T-helper 17 cell (primary cell): ENCODE results near the gene TXNDC9. TPM values are rescaled to one million over a fixed set of nuclear protein-coding genes. Genes with fewer than 3 reads are reported as not detected.
"Not testable (repeated sequence)": the region's sequence is repeated elsewhere in the genome, so short reads cannot be mapped to it uniquely, and the experiment has no call there.

Source experiments
- ATAC-seq: fragments of 150-1000 bp; cut with Tn5 transposase; 2 replicates; pipeline ENCODE4 v1.10.0; 2021; ENCODE audit warnings: mild to moderate bottlenecking, moderate library complexity
- DNase-seq, 3 donors: peaks; one replicate each; pipeline versions ENCODE4 v3.0.0 to v3.0.0-alpha.2; 2020 to 2021
- H3K9me3 ChIP-seq: one replicate; pipeline ENCODE4 v1.7.0; 2013; ENCODE audit warnings: low read length, mild to moderate bottlenecking; ENCODE audit not compliant: control insufficient read depth, poor library complexity, severe bottlenecking
- H3K27ac Mint-ChIP-seq: one replicate; pipeline ENCODE4 v1.8.0; 2022; ENCODE audit warnings: mild to moderate bottlenecking, moderate library complexity, mixed read lengths
- H3K27me3 Mint-ChIP-seq: one replicate; pipeline ENCODE4 v1.8.0; 2022; ENCODE audit warnings: mixed read lengths
- H3K36me3 Mint-ChIP-seq: one replicate; pipeline ENCODE4 v1.8.0; 2022; ENCODE audit warnings: low read depth, mixed read lengths
- H3K4me1 Mint-ChIP-seq: one replicate; pipeline ENCODE4 v1.8.0; 2022; ENCODE audit warnings: mild to moderate bottlenecking, mixed read lengths
- H3K4me3 Mint-ChIP-seq: one replicate; pipeline ENCODE4 v1.8.0; 2022; ENCODE audit warnings: mild to moderate bottlenecking, moderate library complexity, mixed read lengths
- total RNA-seq, 4 donors: library from RNA in 2 of 4; stranded (reverse) in 2 of 4; gene quantifications; one replicate each; pipeline ENCODE4 v1.2.3 and lab custom pipeline; 2022 to 2026

The TXNDC9 gene
- total RNA-seq, 2 donors from 2014 or later: 9.0 to 10.1 TPM

DNA sequence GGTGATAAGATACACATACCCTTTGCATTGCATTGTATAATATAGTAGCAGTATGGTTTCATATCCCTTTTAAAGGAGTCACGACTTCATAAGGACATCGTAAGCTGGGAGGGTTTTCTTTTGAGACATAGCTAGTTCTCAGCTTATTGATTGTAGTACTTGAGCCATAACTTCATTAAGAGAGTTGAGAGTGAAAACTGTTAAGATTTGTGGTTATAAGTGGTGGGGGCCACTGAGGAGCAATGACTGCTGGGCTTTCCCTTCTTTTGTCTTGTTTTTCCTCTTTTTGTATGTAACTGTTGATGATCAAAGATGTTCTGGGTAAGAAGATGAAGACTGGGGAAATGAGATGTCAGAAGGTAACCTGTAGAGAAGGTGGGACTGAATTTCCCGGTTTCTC, 12.0 kb upstream of the TXNDC9 start:
- Mint-ChIP-seq H3K4me3 (no peak overlapping the region), H3K27ac (peak overlapping the region; percentile 83), H3K36me3 (peaks cover 2% of the 10 kb centered on the region), H3K27me3 (no peaks in the 10 kb centered on the region), H3K4me1 (peaks cover 47% of the 10 kb centered on the region)
- ATAC-seq (peak; percentile 66), DNase-seq (no peak)
- no peaks in the 10 kb centered on the region for H3K9me3 ChIP-seq

GRCh38 chr2:99346218-99346617, 10.1 kb upstream of the TXNDC9 start:
- Mint-ChIP-seq H3K4me1 (peaks cover 48% of the 10 kb centered on the region), H3K27me3 (no peaks in the 10 kb centered on the region), H3K27ac (no peak overlapping the region), H3K4me3 (no peak overlapping the region), H3K36me3 (peaks cover 2% of the 10 kb centered on the region)
- H3K9me3 ChIP-seq: no peaks in the 10 kb centered on the region
- DNase-seq (no peak), ATAC-seq (no peak)

DNA sequence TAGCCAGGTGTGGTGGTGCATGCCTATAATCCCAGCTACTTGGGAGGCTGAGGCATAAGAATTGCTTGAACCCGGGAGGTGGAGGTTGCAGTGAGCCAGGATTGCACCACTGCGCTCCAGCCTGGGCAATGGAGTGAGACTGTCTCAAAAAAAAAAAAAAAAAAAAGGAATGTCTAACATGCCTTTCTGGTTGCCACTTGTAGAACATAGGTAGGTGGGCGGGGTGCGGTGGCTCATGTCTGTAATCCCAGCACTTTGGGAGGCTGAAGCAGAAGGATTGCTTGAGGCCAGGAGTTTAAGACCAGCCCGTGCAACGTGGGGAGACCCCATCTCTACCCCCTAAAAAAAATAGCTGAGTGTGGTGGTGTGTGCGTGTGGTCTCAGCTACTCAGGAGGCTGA, 9.3 kb upstream of the TXNDC9 start:
- not testable (repeated sequence) for ATAC-seq, H3K27me3 Mint-ChIP-seq, H3K9me3 ChIP-seq, H3K36me3 Mint-ChIP-seq, DNase-seq, H3K4me3 Mint-ChIP-seq
- H3K4me1 Mint-ChIP-seq: peaks cover 45% of the 10 kb centered on the region
- H3K27ac Mint-ChIP-seq: peak overlapping the region; percentile 72

DNA sequence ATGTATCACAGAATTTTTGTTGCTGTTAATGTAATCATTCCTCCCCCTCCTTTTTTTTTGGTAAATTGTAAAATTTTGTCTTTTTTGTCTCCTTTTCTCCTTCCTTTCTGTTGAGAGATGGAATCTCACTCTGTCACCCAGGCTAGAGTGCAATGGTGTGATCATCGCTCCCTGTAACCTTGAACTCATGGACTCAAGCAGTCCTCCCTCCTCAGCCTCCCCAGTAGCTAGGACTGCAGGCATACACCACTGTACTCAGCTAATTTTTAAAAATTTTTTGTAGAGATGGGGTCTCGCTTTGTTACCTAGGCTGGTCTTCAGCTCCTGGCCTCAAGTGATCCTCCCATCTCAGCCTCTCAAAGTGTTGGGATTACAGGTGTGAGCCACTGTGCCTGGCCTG, 6.4 kb upstream of the TXNDC9 start:
- no peak for ATAC-seq
- Mint-ChIP-seq H3K4me1 (peaks cover 27% of the 10 kb centered on the region), H3K4me3 (no peak overlapping the region), H3K36me3 (no peaks in the 10 kb centered on the region), H3K27ac (peak overlapping the region; percentile 80), H3K27me3 (no peaks in the 10 kb centered on the region)
- no peaks in the 10 kb centered on the region for H3K9me3 ChIP-seq
- no peak for DNase-seq

- no peaks in the 10 kb centered on the region for H3K27me3 Mint-ChIP-seq
- H3K9me3 ChIP-seq: no peaks in the 10 kb centered on the region
- peaks cover 19% of the 10 kb centered on the region for H3K4me1 Mint-ChIP-seq
- ATAC-seq (no peak), DNase-seq (no peak)
- H3K4me3 Mint-ChIP-seq: no peak overlapping the region
- H3K36me3 Mint-ChIP-seq: no peaks in the 10 kb centered on the region
- H3K27ac Mint-ChIP-seq: peak overlapping the region; percentile 34
These were observed 4.6 kb upstream of the TXNDC9 start for GRCh38 chr2:99340669-99341236.

DNA sequence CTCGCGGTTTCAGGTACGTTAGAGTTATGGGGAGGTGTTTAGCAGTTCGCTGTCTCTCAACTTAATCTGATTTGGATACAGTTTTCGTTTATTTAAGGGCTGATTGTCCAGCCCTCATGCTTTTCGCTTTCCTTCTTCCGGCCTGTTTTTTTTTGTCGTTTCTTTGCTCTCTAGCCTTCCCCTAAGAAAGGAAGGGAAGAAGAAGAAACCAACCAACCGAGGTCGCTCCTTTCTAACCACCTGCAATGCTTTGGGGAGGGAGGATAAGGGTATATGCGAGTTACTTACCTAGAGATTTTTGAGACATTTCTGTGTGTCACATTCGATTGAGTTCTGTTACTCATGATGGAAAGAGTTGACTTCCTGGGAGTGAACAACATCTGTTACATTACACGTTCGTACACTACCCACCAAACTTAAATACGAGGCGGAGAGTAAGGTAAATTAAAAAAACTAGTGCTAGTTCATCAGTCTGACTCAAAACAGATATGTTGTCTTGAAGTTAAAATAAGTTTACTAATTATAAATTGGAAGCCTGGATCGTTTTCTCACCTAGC, 2.0 kb upstream of the TXNDC9 start:
- Mint-ChIP-seq H3K27me3 (no peaks in the 10 kb centered on the region), H3K36me3 (no peaks in the 10 kb centered on the region), H3K4me3 (no peak overlapping the region), H3K27ac (no peak overlapping the region), H3K4me1 (peaks cover 22% of the 10 kb centered on the region)
- ATAC-seq (no peak), DNase-seq (no peak)
- no peaks in the 10 kb centered on the region for H3K9me3 ChIP-seq

GRCh38 chr2:99337113-99338028, 1.2 kb upstream of the TXNDC9 start, which contains the start of gene EIF5B:
Gene EIF5B (plus strand): TSS chr2:99337389. CDS start chr2:99337555, 166 bp downstream.
- peak; percentile 73 for ATAC-seq
- H3K27ac Mint-ChIP-seq: no peak within 1 kb of the TSS
- H3K4me3 Mint-ChIP-seq: no peak within 1 kb of the TSS

DNA sequence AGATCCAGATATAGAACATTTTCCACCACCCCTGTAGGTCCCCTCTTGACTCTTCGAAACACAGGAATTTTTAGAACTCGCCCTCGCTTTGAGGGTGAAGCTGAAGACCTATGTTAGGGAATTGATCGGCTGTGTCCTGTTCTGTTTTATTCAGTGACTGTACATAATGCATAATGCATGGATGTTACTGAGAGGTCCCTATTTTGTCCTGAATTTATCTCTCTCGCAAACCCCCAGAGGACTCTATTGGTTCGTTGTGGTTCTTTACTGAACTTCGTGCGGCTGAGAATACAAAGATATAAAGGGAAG, 625 bp upstream of the TXNDC9 start:
- Mint-ChIP-seq H3K36me3 (no peaks in the 10 kb centered on the region), H3K27ac (no peak overlapping the region), H3K4me1 (peaks cover 22% of the 10 kb centered on the region), H3K4me3 (no peak overlapping the region), H3K27me3 (no peaks in the 10 kb centered on the region)
- ATAC-seq (peak; percentile 6), DNase-seq (no peak)
- no peaks in the 10 kb centered on the region for H3K9me3 ChIP-seq

More at GRCh38 chr2:99337113-99338028, 1.2 kb upstream of the TXNDC9 start, which contains the start of gene EIF5B:
- peak; percentile 81 to 87 (median 84) for DNase-seq
- peaks cover 24% of the 10 kb centered on the region for H3K4me1 Mint-ChIP-seq
- H3K9me3 ChIP-seq: no peaks in the 10 kb centered on the region
- no peaks in the 10 kb centered on the region for H3K27me3 Mint-ChIP-seq
- H3K36me3 Mint-ChIP-seq: no peaks in the 10 kb centered on the region

DNA sequence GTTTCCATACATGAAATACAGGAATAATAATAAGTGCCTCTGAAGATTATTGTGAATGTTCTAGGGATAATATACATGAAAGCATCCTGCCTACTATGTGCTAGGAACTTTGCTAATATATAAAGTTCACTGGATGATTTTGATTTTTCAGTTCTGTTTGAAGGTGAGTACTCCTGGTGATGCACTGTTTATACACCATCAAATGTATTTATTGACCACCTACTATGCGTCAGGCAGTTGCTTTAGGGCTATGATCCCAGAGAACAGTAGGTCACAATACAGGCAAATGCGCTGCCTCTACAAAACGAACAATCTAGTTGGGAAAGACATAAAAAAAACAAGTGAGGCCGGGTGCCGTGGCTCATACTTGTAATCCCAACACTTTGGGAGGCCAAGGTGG, 10.7 kb downstream of the TXNDC9 start:
- ATAC-seq (no peak), DNase-seq (no peak)
- no peak overlapping the region for H3K4me3 Mint-ChIP-seq
- H3K4me1 Mint-ChIP-seq: peaks cover 7% of the 10 kb centered on the region
- no peaks in the 10 kb centered on the region for H3K36me3 Mint-ChIP-seq
- H3K27ac Mint-ChIP-seq: no peak overlapping the region
- H3K9me3 ChIP-seq: no peaks in the 10 kb centered on the region
- no peaks in the 10 kb centered on the region for H3K27me3 Mint-ChIP-seq

DNA sequence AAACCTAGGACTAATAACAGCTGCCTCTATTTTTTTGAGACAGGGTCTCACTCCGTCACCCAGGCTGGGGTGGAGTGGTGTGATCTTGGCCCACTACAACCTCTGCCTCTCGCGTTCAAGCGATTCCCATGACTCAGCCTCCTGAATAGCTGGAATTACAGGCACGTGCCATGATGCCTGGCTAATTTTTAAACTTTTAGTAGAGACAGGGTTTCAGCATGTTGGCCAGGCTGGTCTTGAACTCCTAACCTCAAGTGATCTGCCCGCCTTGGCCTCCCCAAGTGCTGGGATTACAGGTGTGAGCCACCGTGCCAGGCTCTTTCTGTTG, 18.3 kb downstream of the TXNDC9 start:
- not testable (repeated sequence) for H3K27ac Mint-ChIP-seq, H3K36me3 Mint-ChIP-seq, H3K27me3 Mint-ChIP-seq, H3K9me3 ChIP-seq, H3K4me3 Mint-ChIP-seq, DNase-seq, ATAC-seq, H3K4me1 Mint-ChIP-seq

DNA sequence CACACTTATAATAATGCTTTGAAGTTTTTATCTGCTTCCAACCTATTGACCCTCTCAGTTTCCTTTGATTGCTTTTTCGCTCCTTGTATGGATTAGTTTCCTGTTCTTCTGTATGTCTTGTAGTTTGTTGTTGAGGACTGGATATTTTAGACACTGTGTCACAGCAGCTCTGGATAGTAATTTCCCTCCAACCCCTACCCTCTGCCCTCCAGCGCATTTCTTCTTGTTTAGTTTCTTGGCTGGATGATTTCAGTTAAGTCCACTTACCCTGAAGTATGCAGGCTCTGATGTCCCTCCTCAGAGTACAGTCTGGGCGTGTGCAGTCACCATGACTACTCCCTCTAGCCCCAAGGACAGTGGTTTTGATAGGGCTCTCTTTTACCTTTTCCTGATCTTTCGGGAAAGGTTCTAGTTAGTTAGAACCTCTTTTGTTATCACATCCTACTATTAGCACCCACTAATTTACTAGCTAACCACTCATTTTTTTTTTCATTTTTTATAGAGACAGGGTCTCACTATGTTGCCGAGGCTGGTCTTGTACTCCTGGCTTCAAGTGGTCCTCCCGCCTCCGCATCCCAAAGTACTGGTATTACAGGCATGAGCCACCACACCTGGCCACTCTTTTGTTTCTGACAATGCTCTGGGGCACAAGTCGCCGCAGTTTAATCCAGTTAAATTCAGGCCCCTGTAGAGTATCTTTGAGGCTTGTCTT, 18.8 kb downstream of the TXNDC9 start:
- ATAC-seq (no peak), DNase-seq (no peak)
- no peaks in the 10 kb centered on the region for H3K27me3 Mint-ChIP-seq
- H3K27ac Mint-ChIP-seq: no peak overlapping the region
- H3K4me3 Mint-ChIP-seq: no peak overlapping the region
- no peaks in the 10 kb centered on the region for H3K9me3 ChIP-seq
- H3K4me1 Mint-ChIP-seq: no peaks in the 10 kb centered on the region
- H3K36me3 Mint-ChIP-seq: peaks cover 4% of the 10 kb centered on the region

- H3K4me3 Mint-ChIP-seq, H3K27ac Mint-ChIP-seq, H3K27me3 Mint-ChIP-seq, ATAC-seq, DNase-seq, H3K9me3 ChIP-seq, H3K4me1 Mint-ChIP-seq, H3K36me3 Mint-ChIP-seq: not testable (repeated sequence)
These were observed 35.0 kb downstream of the TXNDC9 start, which contains the start of gene LYG1 for GRCh38 chr2:99301097-99301496. Gene LYG1 (minus strand): TSS chr2:99301197. CDS start chr2:99295670, 5,527 bp downstream.

DNA sequence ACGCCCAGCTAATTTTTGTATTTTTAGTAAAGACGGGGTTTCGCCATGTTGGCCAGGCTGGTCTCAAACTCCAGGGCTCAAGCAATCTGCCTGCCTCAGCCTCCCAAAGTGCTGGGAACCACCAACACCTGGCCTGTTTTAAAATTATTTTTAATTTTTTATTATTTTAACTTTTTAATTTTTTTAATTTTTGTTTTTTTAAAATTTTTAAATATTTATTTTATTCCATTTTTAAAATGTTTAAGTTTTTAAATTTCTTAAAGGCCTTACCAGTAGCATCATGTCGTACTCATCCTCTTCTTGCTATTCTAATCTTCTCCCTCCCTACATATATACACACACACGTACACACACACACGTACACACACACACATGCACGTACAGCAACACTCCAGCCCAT, 36.6 kb downstream of the TXNDC9 start:
- DNase-seq (no peak), ATAC-seq (no peak)
- peaks cover 2% of the 10 kb centered on the region for H3K4me1 Mint-ChIP-seq
- H3K36me3 Mint-ChIP-seq: peaks cover 8% of the 10 kb centered on the region
- H3K9me3 ChIP-seq: no peaks in the 10 kb centered on the region
- no peak overlapping the region for H3K27ac Mint-ChIP-seq
- H3K4me3 Mint-ChIP-seq: no peak overlapping the region
- H3K27me3 Mint-ChIP-seq: no peaks in the 10 kb centered on the region
